HepG2 (cell line): Measurements from ENCODE around the gene UBL5. TPM values are rescaled to one million over a fixed set of nuclear protein-coding genes. Genes with fewer than 3 reads are reported as not detected.

Experiments
- ATAC-seq: fragments of 200-7000 bp; cut with Tn5 transposase; 3 replicates; pipeline ENCODE4 v1.9.1; 2020; ENCODE audit warnings: mild to moderate bottlenecking, moderate library complexity
- BruUV-seq: library from RNA; stranded (reverse); fragments of 400-500 nt; replicated peaks from 2 replicates; lab custom pipeline; 2021; lab: Mats Ljungman, UMichigan
- CTCF ChIA-PET: fragments of 300-600 bp; formaldehyde crosslinking; extraction: SDS; loops from one replicate; lab custom pipeline; 2021; ENCODE audit warnings: low total read pairs, inconsistent platforms, low intra/inter-chr PET ratio; lab: Yijun Ruan, JAX
- POLR2A ChIA-PET: fragments of 350-600 bp; sonication (Branson Sonifier 250); formaldehyde crosslinking; loops from one replicate; lab custom pipeline; 2020; ENCODE audit warnings: antibody characterized with exemption, inconsistent platforms; lab: Yijun Ruan, JAX
- DNase-seq: peaks from one replicate; pipeline ENCODE4 v3.0.0-alpha.2; 2015; ENCODE audit warnings: low spot score
- FAIRE-seq: peaks from 3 replicates; lab custom pipeline; 2011; peaks lifted over from hg19 to GRCh38; lab: Jason Lieb, UNC
- H2AFZ ChIP-seq: one replicate; pipeline ENCODE4 v1.6.1; 2011; ENCODE audit warnings: low read length, inconsistent platforms
- H3K27ac ChIP-seq: fragments of 300-600 bp; 3 replicates; pipeline ENCODE4 v1.8.0; 2011; ENCODE audit warnings: mixed run types, mild to moderate bottlenecking, mixed read lengths, low read length, inconsistent platforms; ENCODE audit not compliant: insufficient read depth; ENCODE audit errors: extremely low read length
- H3K27me3 ChIP-seq, 2 experiments: fragments of 200-600 bp in 1 of 2; 2 replicates in 1 of 2; 3 replicates in 1 of 2; pipeline versions ENCODE4 v1.6.0 to v1.8.0; 2011; ENCODE audit warnings: low read length in 2 of 2, mild to moderate bottlenecking in 2 of 2, moderate library complexity in 2 of 2, inconsistent platforms in 1 of 2; ENCODE audit not compliant: insufficient read depth in 2 of 2, control insufficient read depth in 1 of 2
- H3K36me3 ChIP-seq, 2 experiments: fragments of 200-600 bp in 1 of 2; replicated peaks in 1 of 2; 2 replicates in 1 of 2; 3 replicates in 1 of 2; pipeline versions ENCODE4 v1.5.1 to v1.8.0; 2011; ENCODE audit warnings: low read length in 2 of 2, inconsistent platforms in 1 of 2; ENCODE audit not compliant: insufficient read depth in 2 of 2, control insufficient read depth in 1 of 2
- H3K4me1 ChIP-seq: 2 replicates; pipeline ENCODE4 v1.5.1; 2012; ENCODE audit warnings: low read length, inconsistent platforms; ENCODE audit not compliant: insufficient read depth
- H3K4me2 ChIP-seq: 2 replicates; pipeline ENCODE4 v1.6.0; 2011; ENCODE audit warnings: low read depth, low read length, inconsistent platforms
- H3K4me3 ChIP-seq, 3 experiments: fragments of 200-600 bp in 1 of 3; sonication (generic), shearing (Covaris generic) in 1 of 3; replicated peaks in 1 of 3; 2 replicates each; pipeline ENCODE4 v1.5.1; 2011 to 2016; ENCODE audit warnings: low read length in 3 of 3, inconsistent platforms in 2 of 3, low read depth in 2 of 3, mild to moderate bottlenecking in 2 of 3, control low read depth in 1 of 3, mixed read lengths in 1 of 3; ENCODE audit not compliant: insufficient read depth in 1 of 3
- H3K79me2 ChIP-seq: one replicate; pipeline ENCODE4 v1.6.1; 2011; ENCODE audit warnings: low read length, inconsistent platforms; ENCODE audit not compliant: insufficient read depth
- H3K9ac ChIP-seq: 2 replicates; pipeline ENCODE4 v1.6.0; 2011; ENCODE audit warnings: mild to moderate bottlenecking, low read depth, low read length, inconsistent platforms; ENCODE audit not compliant: insufficient read depth
- H3K9me3 ChIP-seq: 2 replicates; pipeline ENCODE4 v1.5.1; 2012; ENCODE audit warnings: mild to moderate bottlenecking, low read length
- H4K20me1 ChIP-seq: 2 replicates; pipeline ENCODE4 v1.6.0; 2011; ENCODE audit warnings: inconsistent platforms, mild to moderate bottlenecking, low read length, moderate library complexity; ENCODE audit not compliant: insufficient read depth
- MAZ ChIP-seq, 2 experiments: sonication (generic) in 1 of 2; formaldehyde crosslinking in 1 of 2; IDR thresholded peaks; 2 replicates each; pipeline versions ENCODE4 v1.5.0 to v1.6.1; 2012 to 2020; ENCODE audit warnings: low read depth in 2 of 2, mild to moderate bottlenecking in 2 of 2, borderline replicate concordance in 1 of 2, improper control_type of control experiment in 1 of 2, low read length in 1 of 2, missing genetic modification reagents in 1 of 2, moderate library complexity in 1 of 2
- MYC ChIP-seq: sonication (generic); formaldehyde crosslinking; IDR thresholded peaks from 2 replicates; pipeline ENCODE4 v1.9.0; 2021; ENCODE audit warnings: missing genetic modification reagents, borderline replicate concordance
- PCBP2 ChIP-seq: fragments of 200-400 bp; formaldehyde crosslinking; optimal IDR thresholded peaks from 2 replicates; pipeline ENCODE3; 2018; ENCODE audit warnings: low read length, low read depth; ENCODE audit not compliant: poor library complexity, severe bottlenecking
- REXO4 ChIP-seq: sonication (generic); formaldehyde crosslinking; IDR thresholded peaks from 2 replicates; pipeline ENCODE4 v1.8.0; 2022; ENCODE audit warnings: missing genetic modification reagents, mild to moderate bottlenecking, borderline replicate concordance
- SIN3A ChIP-seq: IDR thresholded peaks from 2 replicates; pipeline ENCODE4 v1.6.1; 2011; ENCODE audit warnings: low read depth, mild to moderate bottlenecking, control low read depth, low read length, borderline replicate concordance
- SRSF4 ChIP-seq: fragments of 200-400 bp; formaldehyde crosslinking; IDR thresholded peaks from one replicate; pipeline ENCODE4 v1.6.1; 2018; ENCODE audit warnings: mild to moderate bottlenecking, low read depth, low read length, moderate library complexity; ENCODE audit not compliant: poor library complexity, severe bottlenecking
- ZNF136 ChIP-seq: sonication (generic); formaldehyde crosslinking; IDR thresholded peaks from 2 replicates; pipeline ENCODE4 v1.8.1; 2022; ENCODE audit warnings: low read depth, mild to moderate bottlenecking, moderate library complexity, missing genetic modification reagents
- ZNF687 ChIP-seq: sonication (generic); formaldehyde crosslinking; IDR thresholded peaks from 2 replicates; pipeline ENCODE4 v1.5.1; 2020; ENCODE audit warnings: mild to moderate bottlenecking, missing genetic modification reagents, moderate library complexity
- ZNF775 ChIP-seq: sonication (generic); formaldehyde crosslinking; IDR thresholded peaks from 2 replicates; pipeline ENCODE4 v1.4.0; 2020; ENCODE audit warnings: missing genetic modification reagents, mild to moderate bottlenecking, moderate library complexity, borderline replicate concordance
- ZSCAN20 ChIP-seq: sonication (generic); formaldehyde crosslinking; IDR thresholded peaks from 2 replicates; pipeline ENCODE4 v1.4.0; 2020; ENCODE audit warnings: missing genetic modification reagents, mild to moderate bottlenecking, borderline replicate concordance
- WGBS: methylation state at CpG from one replicate; pipeline ENCODE4 v1.1.6; 2017; ENCODE audit warnings: low lambda C conversion rate; 5-methylcytosine and 5-hydroxymethylcytosine counted together
- in situ Hi-C: cut with HindIII; loops from 2 replicates; pipeline ENCODE4 v1.10.0; 2017; ENCODE audit warnings: low pct_unique_long_range_greater_than_20kb; ENCODE audit not compliant: extremely low pct_ligation_motif_present
- intact Hi-C: fragments of 100-400 bp; cut with micrococcal nuclease; formaldehyde crosslinking; loops from one replicate; pipeline ENCODE4 v1.10.0; 2022; ENCODE audit not compliant: unreplicated experiment
- polyA plus RNA-seq, 8 experiments: library from polyadenylated mRNA; depleted of rRNA in 3 of 8; stranded (reverse) in 7 of 8; unstranded in 1 of 8; fragments of >200 nt; fragmentation: Illumina TruSeq in 4 of 8; extraction: Trizol in 4 of 8; gene quantifications; 2 replicates each; pipeline versions ENCODE4 v1.2.1 to v1.2.3, GENCODE V29; 2011 to 2016; ENCODE audit warnings: low read depth in 4 of 8, missing spikeins in 1 of 8, mixed read lengths in 1 of 8; ENCODE audit not compliant: insufficient read depth in 1 of 8
- total RNA-seq, 5 experiments: library from RNA; depleted of rRNA; stranded (reverse); fragments of >200 nt; fragmentation: Illumina TruSeq; extraction: Trizol; gene quantifications; 2 replicates each; pipeline ENCODE4 v1.2.3, GENCODE V29; 2016; ENCODE audit warnings: low read depth in 1 of 5

The UBL5 gene
- total and polyA plus RNA-seq, 2 of the 13 experiments (the other 11 are each of a cell fraction or from before 2014, with no cell fraction given): 373 to 487 TPM

- TF ChIP-seq REXO4 (CRISPR knock-in tag): no peak
- TF ChIP-seq MAZ (IDR thresholded peaks at IDR 0.05; ENCODE audit: borderline replicate concordance, low read depth, low read length): no peak
- 0 out of 2 replicates have a peak, but pooled peaks have one; percentile 33 for TF ChIP-seq MAZ (CRISPR knock-in tag; IDR thresholded peaks at IDR 0.05; ENCODE audit: low read depth)
- no peak for TF ChIP-seq ZNF136
- TF ChIP-seq ZNF775 (CRISPR knock-in tag): no peak
Measured at GRCh38 chr19:9791552-9792205, 36.0 kb upstream of the UBL5 start (continued).

- Histone ChIP-seq H4K20me1 (no peaks in the 10 kb centered on the region), H3K9me3 (no peaks in the 10 kb centered on the region), H3K27ac (peak overlapping the region; percentile 43), H3K9ac (peak overlapping the region; percentile 39; the same call in 1 of the 2 replicates), H3K4me2 (peak overlapping the region; percentile 58), H3K4me3 (peak overlapping the region; percentile 60 to 78 (median 69); a peak in 4 of 6 replicates), H3K36me3 (no peaks in the 10 kb centered on the region), H3K79me2 (no peaks in the 10 kb centered on the region), H2AFZ (no peak overlapping the region), H3K27me3 (no peaks in the 10 kb centered on the region), H3K4me1 (peaks cover 19% of the 10 kb centered on the region)
- BruUV-seq: no TSS peak
- WGBS: 8% methylated on average over 62 of the region's 70 CpGs
- POLR2A ChIA-PET: no interaction called here
- in situ Hi-C loops: loop anchor here (5.0 to 25.0 kb wide), 2 partner anchors 165 to 655 kb away; partner anchors contain the start of genes OR7G3 and ZNF317
- ATAC-seq: peak; percentile 68
- CTCF ChIA-PET: interaction anchor here (1.1 kb wide), 1 partner anchor 167 kb away, joined by 5 read pairs; no protein-coding TSS in a partner anchor
- peak; percentile 71 for DNase-seq
- FAIRE-seq: no peak
- intact Hi-C loops: loop anchor here (1.0 to 10.0 kb wide), 2 partner anchors 27 to 478 kb away; partner anchors contain the start of gene FBXL12
- TF ChIP-seq ZSCAN20 (CRISPR knock-in tag) (no peak), MYC (CRISPR knock-in tag) (peak; percentile 53; the same call in 1 of the 2 replicates), ZNF687 (CRISPR knock-in tag) (peak; percentile 75), SIN3A (peak; percentile 24; the same call in 1 of the 2 replicates), SRSF4 (no peak), PCBP2 (no peak)
Measured at GRCh38 chr19:9792206-9793070, 35.3 kb upstream of the UBL5 start.
